HG03520 (cell line): ENCODE measurements around the gene CENPX.
A peak's percentile ranks its signal among the peaks of the same experiment; 100 is the strongest.

ENCODE experiments used
- ATAC-seq: cut with Tn5 transposase; IDR thresholded peaks from one replicate; pipeline ENCODE4 v1.9.1; 2021; ENCODE audit warnings: mild to moderate bottlenecking, moderate library complexity; ENCODE audit not compliant: unreplicated experiment

The CENPX gene

GRCh38 chr17:82022310-82022980 lies at the start of gene CENPX:
CENPX (minus strand) TSS chr17:82022878; CDS start chr17:82022861, 17 bp downstream.
- ATAC-seq: no peak

- ATAC-seq: no peak
These were observed 47.9 kb upstream of the CENPX start for GRCh38 chr17:82070611-82071010.

- ATAC-seq: peak; percentile 62
These were observed 43.1 kb upstream of the CENPX start, which contains the start of gene DUS1L for GRCh38 chr17:82065638-82066303. DUS1L (minus strand) TSS chr17:82065804; CDS start chr17:82065059, 745 bp downstream.

GRCh38 chr17:82065193-82065637 lies 42.5 kb upstream of the CENPX start:
- peak; percentile 31 for ATAC-seq

GRCh38 chr17:82064433-82065192 lies 41.9 kb upstream of the CENPX start:
- ATAC-seq: no peak

- ATAC-seq: no peak
These were observed 41.0 kb upstream of the CENPX start for GRCh38 chr17:82063424-82064415.

- ATAC-seq: no peak
These were observed 40.3 kb upstream of the CENPX start for GRCh38 chr17:82062984-82063368.

- no peak for ATAC-seq
These were observed 39.7 kb upstream of the CENPX start for GRCh38 chr17:82062076-82062983.

- no peak for ATAC-seq
These were observed 38.6 kb upstream of the CENPX start for GRCh38 chr17:82061047-82061925.

GRCh38 chr17:82060614-82061013 lies 37.9 kb upstream of the CENPX start:
- no peak for ATAC-seq

- ATAC-seq: no peak
These were observed 37.3 kb upstream of the CENPX start for GRCh38 chr17:82060001-82060380.

- no peak for ATAC-seq
These were observed 36.8 kb upstream of the CENPX start for GRCh38 chr17:82059272-82060000.

- ATAC-seq: no peak
These were observed 36.2 kb upstream of the CENPX start for GRCh38 chr17:82058855-82059249.

- ATAC-seq: no peak
These were observed 35.7 kb upstream of the CENPX start for GRCh38 chr17:82058230-82058854.

GRCh38 chr17:82056729-82057621 lies 34.3 kb upstream of the CENPX start:
- no peak for ATAC-seq

GRCh38 chr17:82055965-82056728 lies 33.5 kb upstream of the CENPX start:
- no peak for ATAC-seq
